ENCODE data around the gene KCNK3. TPM values are rescaled to one million over a fixed set of nuclear protein-coding genes. Genes with fewer than 3 reads are reported as not detected.
"Not testable (repeated sequence)": the region's sequence is repeated elsewhere in the genome, so short reads cannot be mapped to it uniquely, and the experiment has no call there.

Gene KCNK3
- polyA plus RNA-seq, 1 donor (not counting 4 experiments of a cell fraction or from before 2014, with no cell fraction given): not detected

DNA sequence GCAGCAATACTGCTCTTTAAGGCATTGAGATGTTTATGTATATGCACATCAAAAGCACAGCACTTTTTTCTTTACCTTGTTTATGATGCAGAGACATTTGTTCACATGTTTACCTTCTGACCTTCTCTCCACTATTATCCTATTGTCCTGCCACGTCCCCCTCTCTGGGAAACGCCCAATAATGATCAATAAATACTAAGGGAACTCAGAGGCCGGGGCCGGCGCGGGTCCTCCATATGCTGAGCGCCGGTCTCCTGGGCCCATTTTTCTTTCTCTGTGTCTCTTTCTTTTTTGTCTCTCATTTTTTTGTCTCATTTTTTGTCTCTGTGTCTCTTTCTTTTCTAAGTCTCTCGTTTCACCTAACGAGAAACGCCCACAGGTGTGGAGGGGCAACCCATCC is 57.9 kb downstream of the KCNK3 start:
- DNase-seq (ENCODE audit: low read depth, low spot score); H3K9me3 ChIP-seq (ENCODE audit: control insufficient read depth, low read depth, low read length); H3K9me1 ChIP-seq (ENCODE audit: control insufficient read depth, extremely low read depth, insufficient read depth, low read length); H4K20me1 ChIP-seq (ENCODE audit: control insufficient read depth, extremely low read depth, insufficient read depth, low read length); H3K9ac ChIP-seq (ENCODE audit: control insufficient read depth, extremely low read depth, insufficient read depth, low read length); H2AFZ ChIP-seq (ENCODE audit: control insufficient read depth, low read length); FAIRE-seq; H3K79me2 ChIP-seq (ENCODE audit: control insufficient read depth, insufficient read depth, low read length); H3K36me3 ChIP-seq (ENCODE audit: control insufficient read depth in 2 of 2, extremely low read depth in 1 of 2, insufficient read depth in 2 of 2, low read length in 2 of 2); H3K4me3 ChIP-seq (ENCODE audit: control insufficient read depth in 2 of 3, extremely low read depth in 1 of 3, insufficient read depth in 2 of 3, low read depth in 1 of 3, low read length in 3 of 3); H3K27me3 ChIP-seq (ENCODE audit: control insufficient read depth, extremely low read depth, insufficient read depth, low read length); H3K4me2 ChIP-seq (ENCODE audit: control insufficient read depth, extremely low read depth, insufficient read depth, low read depth, low read length); dilution Hi-C loops (cut with MboI; ENCODE audit: extremely low pct_ligation_motif_present, low sequenced_read_pairs); H3K4me1 ChIP-seq (ENCODE audit: control insufficient read depth, extremely low read depth, insufficient read depth, low read length); H3K27ac ChIP-seq (ENCODE audit: control insufficient read depth, insufficient read depth, low read length): not testable (repeated sequence)

GRCh38 chr2:26752656-26753055 is 60.1 kb downstream of the KCNK3 start:
- Histone ChIP-seq H3K9me3 (ENCODE audit: control insufficient read depth, low read depth, low read length) (no peaks in the 10 kb centered on the region), H3K4me3 (ENCODE audit: control insufficient read depth in 2 of 3, extremely low read depth in 1 of 3, insufficient read depth in 2 of 3, low read depth in 1 of 3, low read length in 3 of 3) (no peak overlapping the region), H4K20me1 (ENCODE audit: control insufficient read depth, extremely low read depth, insufficient read depth, low read length) (no peaks in the 10 kb centered on the region), H3K27ac (ENCODE audit: control insufficient read depth, insufficient read depth, low read length) (no peak overlapping the region), H3K79me2 (ENCODE audit: control insufficient read depth, insufficient read depth, low read length) (no peaks in the 10 kb centered on the region), H3K4me1 (ENCODE audit: control insufficient read depth, extremely low read depth, insufficient read depth, low read length) (peaks cover 4% of the 10 kb centered on the region), H3K4me2 (ENCODE audit: control insufficient read depth, extremely low read depth, insufficient read depth, low read depth, low read length) (no peak overlapping the region), H3K9ac (ENCODE audit: control insufficient read depth, extremely low read depth, insufficient read depth, low read length) (no peak overlapping the region), H2AFZ (ENCODE audit: control insufficient read depth, low read length) (no peak overlapping the region), H3K9me1 (ENCODE audit: control insufficient read depth, extremely low read depth, insufficient read depth, low read length) (no peaks in the 10 kb centered on the region), H3K36me3 (ENCODE audit: control insufficient read depth in 2 of 2, extremely low read depth in 1 of 2, insufficient read depth in 2 of 2, low read length in 2 of 2) (no peaks in the 10 kb centered on the region), H3K27me3 (ENCODE audit: control insufficient read depth, extremely low read depth, insufficient read depth, low read length) (no peaks in the 10 kb centered on the region)
- FAIRE-seq (no peak), DNase-seq (ENCODE audit: low read depth, low spot score) (no peak)
- TF ChIP-seq EZH2 (IDR thresholded peaks at IDR 0.05; ENCODE audit: low read length): no peak
- TF ChIP-seq, protein P1, sequence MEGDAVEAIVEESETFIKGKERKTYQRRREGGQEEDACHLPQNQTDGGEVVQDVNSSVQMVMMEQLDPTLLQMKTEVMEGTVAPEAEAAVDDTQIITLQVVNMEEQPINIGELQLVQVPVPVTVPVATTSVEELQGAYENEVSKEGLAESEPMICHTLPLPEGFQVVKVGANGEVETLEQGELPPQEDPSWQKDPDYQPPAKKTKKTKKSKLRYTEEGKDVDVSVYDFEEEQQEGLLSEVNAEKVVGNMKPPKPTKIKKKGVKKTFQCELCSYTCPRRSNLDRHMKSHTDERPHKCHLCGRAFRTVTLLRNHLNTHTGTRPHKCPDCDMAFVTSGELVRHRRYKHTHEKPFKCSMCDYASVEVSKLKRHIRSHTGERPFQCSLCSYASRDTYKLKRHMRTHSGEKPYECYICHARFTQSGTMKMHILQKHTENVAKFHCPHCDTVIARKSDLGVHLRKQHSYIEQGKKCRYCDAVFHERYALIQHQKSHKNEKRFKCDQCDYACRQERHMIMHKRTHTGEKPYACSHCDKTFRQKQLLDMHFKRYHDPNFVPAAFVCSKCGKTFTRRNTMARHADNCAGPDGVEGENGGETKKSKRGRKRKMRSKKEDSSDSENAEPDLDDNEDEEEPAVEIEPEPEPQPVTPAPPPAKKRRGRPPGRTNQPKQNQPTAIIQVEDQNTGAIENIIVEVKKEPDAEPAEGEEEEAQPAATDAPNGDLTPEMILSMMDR (optimal IDR thresholded peaks at IDR 0.05 in 1 of 3, IDR thresholded peaks at IDR 0.05 in 1 of 3, conservative IDR thresholded peaks at IDR 0.05 in 1 of 3; ENCODE audit: extremely low read depth in 1 of 3, insufficient read depth in 2 of 3, low read length in 3 of 3): no peak
- dilution Hi-C loops (cut with MboI; ENCODE audit: extremely low pct_ligation_motif_present, low sequenced_read_pairs): no loop called here

DNA sequence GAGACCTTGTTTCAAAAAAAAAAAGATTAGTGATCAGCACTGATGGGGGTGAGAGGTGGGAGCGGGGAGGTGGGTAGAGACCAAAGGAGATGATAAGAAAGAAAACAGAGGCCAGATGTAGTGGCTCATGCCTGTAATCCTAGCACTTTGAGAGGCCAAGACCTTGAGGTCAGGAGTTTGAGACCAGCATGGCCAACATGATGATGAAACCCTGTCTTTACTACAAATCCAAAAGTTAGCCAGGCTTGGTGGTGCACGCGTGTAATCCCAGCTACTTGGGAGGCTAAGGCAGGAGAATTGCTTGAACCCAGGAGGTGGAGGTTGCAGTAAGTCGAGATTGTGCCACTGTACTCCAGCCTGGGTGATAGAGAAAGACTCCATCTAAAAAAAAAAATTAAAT is 62.0 kb downstream of the KCNK3 start:
- no peak for FAIRE-seq
- Histone ChIP-seq H3K4me1 (ENCODE audit: control insufficient read depth, extremely low read depth, insufficient read depth, low read length) (peaks cover 19% of the 10 kb centered on the region), H3K27ac (ENCODE audit: control insufficient read depth, insufficient read depth, low read length) (no peak overlapping the region), H3K9me3 (ENCODE audit: control insufficient read depth, low read depth, low read length) (no peaks in the 10 kb centered on the region), H3K79me2 (ENCODE audit: control insufficient read depth, insufficient read depth, low read length) (no peaks in the 10 kb centered on the region), H3K4me2 (ENCODE audit: control insufficient read depth, extremely low read depth, insufficient read depth, low read depth, low read length) (no peak overlapping the region), H3K27me3 (ENCODE audit: control insufficient read depth, extremely low read depth, insufficient read depth, low read length) (no peaks in the 10 kb centered on the region), H3K36me3 (ENCODE audit: control insufficient read depth in 2 of 2, extremely low read depth in 1 of 2, insufficient read depth in 2 of 2, low read length in 2 of 2) (no peaks in the 10 kb centered on the region), H3K9ac (ENCODE audit: control insufficient read depth, extremely low read depth, insufficient read depth, low read length) (no peak overlapping the region), H3K4me3 (ENCODE audit: control insufficient read depth in 2 of 3, extremely low read depth in 1 of 3, insufficient read depth in 2 of 3, low read depth in 1 of 3, low read length in 3 of 3) (no peak overlapping the region), H2AFZ (ENCODE audit: control insufficient read depth, low read length) (no peak overlapping the region), H3K9me1 (ENCODE audit: control insufficient read depth, extremely low read depth, insufficient read depth, low read length) (no peaks in the 10 kb centered on the region), H4K20me1 (ENCODE audit: control insufficient read depth, extremely low read depth, insufficient read depth, low read length) (no peaks in the 10 kb centered on the region)
- no peak for DNase-seq (ENCODE audit: low read depth, low spot score)
- dilution Hi-C loops (cut with MboI; ENCODE audit: extremely low pct_ligation_motif_present, low sequenced_read_pairs): no loop called here
- TF ChIP-seq, protein P1 (optimal IDR thresholded peaks at IDR 0.05 in 1 of 3, IDR thresholded peaks at IDR 0.05 in 1 of 3, conservative IDR thresholded peaks at IDR 0.05 in 1 of 3; ENCODE audit: extremely low read depth in 1 of 3, insufficient read depth in 2 of 3, low read length in 3 of 3): no peak
- TF ChIP-seq EZH2 (IDR thresholded peaks at IDR 0.05; ENCODE audit: low read length): no peak
